ENCODE measurements around the gene DNTT.
"Not testable (repeated sequence)": the region's sequence is repeated elsewhere in the genome, so short reads cannot be mapped to it uniquely, and the experiment has no call there.

DNTT gene

GRCh38 chr10:96289218-96289910 lies 14.9 kb upstream of the DNTT start:
- H3K27ac Mint-ChIP-seq: no peak overlapping the region
- H3K4me1 Mint-ChIP-seq (ENCODE audit: low read depth): peaks cover 19% of the 10 kb centered on the region
- no peaks in the 10 kb centered on the region for H3K9me3 Mint-ChIP-seq (ENCODE audit: low read depth)
- H3K36me3 Mint-ChIP-seq: no peaks in the 10 kb centered on the region
- H3K4me3 Mint-ChIP-seq: no peak overlapping the region
- H3K27me3 Mint-ChIP-seq: no peaks in the 10 kb centered on the region

DNA sequence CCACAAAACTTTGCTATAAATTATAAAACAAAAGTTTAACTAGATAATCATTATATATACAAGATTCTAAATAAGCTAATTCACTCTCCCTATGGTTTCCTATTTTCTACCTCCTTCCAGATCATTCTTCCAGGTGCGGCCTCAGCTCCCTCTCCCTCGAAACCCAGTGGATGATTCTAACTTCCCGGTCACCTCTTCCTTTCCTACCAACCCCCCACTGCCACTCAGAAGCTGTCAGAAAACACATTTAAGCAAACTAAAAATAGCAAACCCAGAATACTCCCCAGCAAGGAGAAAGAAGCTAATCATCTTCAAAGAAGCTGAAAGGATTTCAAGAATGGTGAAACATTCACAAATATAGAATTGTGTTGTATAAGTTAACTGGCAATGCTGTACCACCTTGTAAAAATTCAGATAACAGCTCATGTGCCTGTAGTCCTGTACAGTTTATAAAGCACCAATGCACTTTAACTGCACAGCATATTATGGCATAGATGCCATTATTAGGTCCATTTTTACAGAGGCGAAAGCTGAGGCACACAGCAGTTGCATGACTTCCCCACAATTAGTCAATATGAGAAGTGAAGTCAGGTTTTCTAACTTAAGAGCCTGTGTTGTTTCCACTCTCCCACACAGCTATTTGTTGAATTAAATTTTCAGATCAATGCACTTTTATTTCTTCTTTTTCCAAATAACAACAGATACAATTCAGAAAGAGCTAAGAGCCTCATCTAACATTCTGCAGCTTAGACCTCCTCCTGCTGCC lies 13.7 kb upstream of the DNTT start:
- Mint-ChIP-seq H3K36me3 (no peaks in the 10 kb centered on the region), H3K27me3 (no peaks in the 10 kb centered on the region), H3K9me3 (ENCODE audit: low read depth) (no peaks in the 10 kb centered on the region), H3K27ac (no peak overlapping the region), H3K4me3 (no peak overlapping the region), H3K4me1 (ENCODE audit: low read depth) (peaks cover 24% of the 10 kb centered on the region)

GRCh38 chr10:96292971-96293920 lies 11.0 kb upstream of the DNTT start:
- no peak overlapping the region for H3K4me3 Mint-ChIP-seq
- H3K36me3 Mint-ChIP-seq: no peaks in the 10 kb centered on the region
- no peaks in the 10 kb centered on the region for H3K27me3 Mint-ChIP-seq
- no peak overlapping the region for H3K27ac Mint-ChIP-seq
- no peaks in the 10 kb centered on the region for H3K9me3 Mint-ChIP-seq (ENCODE audit: low read depth)
- peaks cover 28% of the 10 kb centered on the region for H3K4me1 Mint-ChIP-seq (ENCODE audit: low read depth)

- H3K4me1 Mint-ChIP-seq (ENCODE audit: low read depth): peaks cover 47% of the 10 kb centered on the region
- H3K27me3 Mint-ChIP-seq: no peaks in the 10 kb centered on the region
- H3K9me3 Mint-ChIP-seq (ENCODE audit: low read depth): no peaks in the 10 kb centered on the region
- peak overlapping the region; percentile 51 for H3K27ac Mint-ChIP-seq
- H3K4me3 Mint-ChIP-seq: no peak overlapping the region
- H3K36me3 Mint-ChIP-seq: no peaks in the 10 kb centered on the region
Measured at GRCh38 chr10:96295475-96295874, 8.8 kb upstream of the DNTT start.

GRCh38 chr10:96297486-96297885 lies 6.7 kb upstream of the DNTT start:
- Mint-ChIP-seq H3K27me3 (no peaks in the 10 kb centered on the region), H3K9me3 (ENCODE audit: low read depth) (no peaks in the 10 kb centered on the region), H3K4me1 (ENCODE audit: low read depth) (peaks cover 60% of the 10 kb centered on the region), H3K27ac (no peak overlapping the region), H3K36me3 (no peaks in the 10 kb centered on the region), H3K4me3 (no peak overlapping the region)

DNA sequence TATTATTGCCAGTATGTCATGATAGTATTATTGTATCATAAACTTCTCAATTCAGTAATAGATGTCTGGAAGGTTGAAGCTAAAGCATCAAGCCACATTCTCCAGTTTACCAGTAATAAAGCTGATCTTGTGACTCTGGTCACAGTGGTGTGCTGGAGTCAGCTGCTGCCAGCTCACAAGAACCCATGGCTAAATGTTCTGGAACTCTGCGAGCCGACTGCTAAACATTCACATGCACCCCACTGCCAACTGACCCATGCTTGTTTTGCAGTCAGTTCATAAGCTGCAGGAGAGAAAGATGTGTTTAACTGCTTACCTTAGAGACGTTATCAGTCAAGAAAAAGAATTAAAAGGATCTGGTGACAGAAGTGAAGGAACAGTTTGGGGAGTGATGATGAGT lies 5.9 kb upstream of the DNTT start:
- Mint-ChIP-seq H3K9me3 (ENCODE audit: low read depth) (no peaks in the 10 kb centered on the region), H3K27ac (peak overlapping the region; percentile 86)

GRCh38 chr10:96299383-96299782 lies 4.9 kb upstream of the DNTT start:
- Mint-ChIP-seq H3K4me1 (ENCODE audit: low read depth) (peaks cover 62% of the 10 kb centered on the region), H3K4me3 (peak overlapping the region; percentile 70), H3K36me3 (no peaks in the 10 kb centered on the region), H3K27me3 (peaks cover 4% of the 10 kb centered on the region), H3K9me3 (ENCODE audit: low read depth) (no peaks in the 10 kb centered on the region), H3K27ac (peak overlapping the region; percentile 86)

More for the DNA sequence above, 5.9 kb upstream of the DNTT start:
- Mint-ChIP-seq H3K4me3 (no peak overlapping the region), H3K27me3 (no peaks in the 10 kb centered on the region), H3K36me3 (no peaks in the 10 kb centered on the region), H3K4me1 (ENCODE audit: low read depth) (peaks cover 59% of the 10 kb centered on the region)

DNA sequence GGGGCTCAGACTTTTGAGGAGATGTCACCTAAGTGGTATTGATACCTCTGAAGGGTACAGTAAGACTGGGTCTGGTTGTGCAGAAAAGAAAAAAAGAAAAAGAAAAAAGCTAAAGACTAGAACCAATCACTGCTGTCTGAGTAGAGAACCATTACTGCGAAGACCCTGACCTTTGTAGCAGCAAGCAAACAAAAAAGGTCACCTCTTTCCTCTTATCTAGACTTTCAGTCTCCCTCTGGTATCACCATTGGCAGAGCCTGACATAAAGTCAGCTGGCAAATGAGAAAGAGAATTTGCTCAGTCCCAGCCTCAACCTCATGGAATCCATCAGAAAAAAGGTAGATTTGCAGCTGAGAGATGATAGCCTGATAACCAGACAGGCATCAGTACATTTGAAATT lies 2.6 kb upstream of the DNTT start:
- peaks cover 4% of the 10 kb centered on the region for H3K27me3 Mint-ChIP-seq
- H3K36me3 Mint-ChIP-seq: peaks cover 3% of the 10 kb centered on the region
- H3K9me3 Mint-ChIP-seq (ENCODE audit: low read depth): no peaks in the 10 kb centered on the region
- H3K27ac Mint-ChIP-seq: no peak overlapping the region
- peaks cover 58% of the 10 kb centered on the region for H3K4me1 Mint-ChIP-seq (ENCODE audit: low read depth)
- H3K4me3 Mint-ChIP-seq: no peak overlapping the region

- Mint-ChIP-seq H3K9me3 (ENCODE audit: low read depth) (no peaks in the 10 kb centered on the region), H3K36me3 (peaks cover 3% of the 10 kb centered on the region), H3K4me3 (no peak overlapping the region), H3K27me3 (peaks cover 6% of the 10 kb centered on the region), H3K27ac (no peak overlapping the region), H3K4me1 (ENCODE audit: low read depth) (peaks cover 36% of the 10 kb centered on the region)
Measured at GRCh38 chr10:96305019-96305418, 785 bp downstream of the DNTT start.

- H3K27ac Mint-ChIP-seq: no peak overlapping the region
- H3K36me3 Mint-ChIP-seq: peaks cover 3% of the 10 kb centered on the region
- peaks cover 6% of the 10 kb centered on the region for H3K27me3 Mint-ChIP-seq
- no peaks in the 10 kb centered on the region for H3K9me3 Mint-ChIP-seq (ENCODE audit: low read depth)
- H3K4me1 Mint-ChIP-seq (ENCODE audit: low read depth): peaks cover 21% of the 10 kb centered on the region
- H3K4me3 Mint-ChIP-seq: no peak overlapping the region
Measured at GRCh38 chr10:96306516-96306915, 2.3 kb downstream of the DNTT start.

DNA sequence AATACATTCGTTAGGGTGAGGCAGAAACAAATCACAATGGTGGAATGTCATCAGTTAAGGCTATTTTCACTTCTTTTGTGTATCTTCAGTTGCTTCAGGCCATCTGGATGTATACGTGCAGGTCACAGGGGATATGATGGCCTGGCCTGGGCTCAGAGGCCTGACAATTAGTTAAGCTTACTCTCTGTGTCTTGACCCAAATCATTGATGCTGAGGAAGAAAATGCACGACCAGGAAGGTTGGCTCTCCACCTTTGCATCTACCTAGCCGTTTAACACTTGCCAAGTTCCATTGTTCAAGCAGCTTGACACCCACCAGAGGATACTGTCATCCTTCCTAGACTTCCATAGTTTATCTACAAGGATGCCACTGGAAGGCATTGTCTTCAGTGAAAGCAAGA lies 4.6 kb downstream of the DNTT start:
- H3K4me3 Mint-ChIP-seq; H3K27ac Mint-ChIP-seq; H3K36me3 Mint-ChIP-seq; H3K9me3 Mint-ChIP-seq (ENCODE audit: low read depth); H3K27me3 Mint-ChIP-seq: not testable (repeated sequence)
- peaks cover 17% of the 10 kb centered on the region for H3K4me1 Mint-ChIP-seq (ENCODE audit: low read depth)

GRCh38 chr10:96309628-96310320 lies 5.5 kb downstream of the DNTT start:
- Mint-ChIP-seq H3K4me3 (no peak overlapping the region), H3K9me3 (ENCODE audit: low read depth) (no peaks in the 10 kb centered on the region), H3K4me1 (ENCODE audit: low read depth) (peaks cover 10% of the 10 kb centered on the region), H3K27me3 (peaks cover 2% of the 10 kb centered on the region), H3K36me3 (peaks cover under 1% of the 10 kb centered on the region), H3K27ac (no peak overlapping the region)

GRCh38 chr10:96310321-96310669 lies 6.1 kb downstream of the DNTT start:
- Mint-ChIP-seq H3K9me3 (ENCODE audit: low read depth) (no peaks in the 10 kb centered on the region), H3K4me1 (ENCODE audit: low read depth) (peaks cover 10% of the 10 kb centered on the region), H3K4me3 (no peak overlapping the region), H3K36me3 (no peaks in the 10 kb centered on the region), H3K27me3 (peaks cover 2% of the 10 kb centered on the region), H3K27ac (no peak overlapping the region)

DNA sequence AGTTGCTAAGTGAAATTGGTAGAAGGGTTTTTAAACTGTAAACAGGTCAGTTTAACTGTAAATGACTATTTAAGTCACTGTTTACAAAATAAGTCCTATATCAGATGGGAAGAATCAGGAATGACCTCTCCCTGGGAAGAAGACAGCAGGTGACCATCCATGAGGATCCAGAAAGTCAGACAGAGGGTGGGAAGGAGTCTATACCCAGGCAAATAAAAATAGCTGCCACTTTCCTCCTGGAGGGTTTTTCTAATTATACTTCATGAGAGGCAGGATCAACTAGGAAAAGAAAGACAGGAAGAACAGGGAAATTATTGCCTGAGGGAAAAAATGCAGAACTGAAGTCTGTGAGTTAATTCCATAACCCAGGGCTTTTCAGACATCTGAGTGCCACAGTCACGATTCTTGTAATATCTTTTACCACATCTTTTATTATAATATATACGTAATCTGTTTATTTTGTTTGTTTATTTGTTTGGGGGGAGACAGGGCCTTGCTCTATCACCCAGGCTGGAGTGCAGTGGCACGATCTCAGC lies 7.0 kb downstream of the DNTT start:
- no peak overlapping the region for H3K27ac Mint-ChIP-seq
- peaks cover 8% of the 10 kb centered on the region for H3K4me1 Mint-ChIP-seq (ENCODE audit: low read depth)
- H3K27me3 Mint-ChIP-seq: peaks cover 4% of the 10 kb centered on the region
- no peaks in the 10 kb centered on the region for H3K36me3 Mint-ChIP-seq
- H3K4me3 Mint-ChIP-seq: no peak overlapping the region
- H3K9me3 Mint-ChIP-seq (ENCODE audit: low read depth): no peaks in the 10 kb centered on the region
